Immature natural killer cell (primary cell): Measurements from ENCODE around the gene UBE2J2. TPM values are rescaled to one million over a fixed set of nuclear protein-coding genes. Genes with fewer than 3 reads are reported as not detected.
A peak's percentile ranks its signal among the peaks of the same experiment; 100 is the strongest.

Source experiments
- DNase-seq, 3 donors: peaks; one replicate each; pipeline ENCODE4 v3.0.0; 2022; ENCODE audit warnings: mixed read lengths in 1 of 3
- H3K27ac Mint-ChIP-seq, 6 donors: one replicate each; pipeline ENCODE4 v1.8.0; 2020; ENCODE audit warnings: mixed read lengths in 6 of 6, mild to moderate bottlenecking in 5 of 6, inconsistent platforms in 4 of 6, moderate library complexity in 3 of 6
- H3K27me3 Mint-ChIP-seq, 3 donors: one replicate each; pipeline ENCODE4 v1.8.0; 2020 to 2021; ENCODE audit warnings: low read depth in 3 of 3, mild to moderate bottlenecking in 3 of 3, mixed read lengths in 3 of 3, moderate library complexity in 3 of 3, inconsistent platforms in 1 of 3
- H3K36me3 Mint-ChIP-seq, 3 donors: one replicate each; pipeline ENCODE4 v1.8.0; 2020; ENCODE audit warnings: mixed read lengths in 3 of 3, inconsistent platforms in 2 of 3, mild to moderate bottlenecking in 2 of 3
- H3K4me1 Mint-ChIP-seq, 2 donors: one replicate each; pipeline ENCODE4 v1.8.0; 2020; ENCODE audit warnings: inconsistent platforms in 2 of 2, mild to moderate bottlenecking in 2 of 2, mixed read lengths in 2 of 2, moderate library complexity in 1 of 2
- H3K4me3 Mint-ChIP-seq, 5 donors: one replicate each; pipeline ENCODE4 v1.8.0; 2020; ENCODE audit warnings: mild to moderate bottlenecking in 5 of 5, mixed read lengths in 5 of 5, inconsistent platforms in 3 of 5, moderate library complexity in 3 of 5
- H3K9me3 Mint-ChIP-seq, 6 donors: one replicate each; pipeline ENCODE4 v1.8.0; 2020; ENCODE audit warnings: mild to moderate bottlenecking in 6 of 6, mixed read lengths in 6 of 6, inconsistent platforms in 4 of 6, moderate library complexity in 3 of 6
- polyA plus RNA-seq, 3 donors: library from polyadenylated mRNA; unstranded; fragments of 300-500 nt; fragmentation: Illumina TruSeq; gene quantifications; one replicate each; pipeline ENCODE4 v1.2.3, GENCODE V29; 2021

UBE2J2 gene
- polyA plus RNA-seq, 3 donors from 2014 or later, result 77.8 to 105 (median 83.9) TPM

DNA sequence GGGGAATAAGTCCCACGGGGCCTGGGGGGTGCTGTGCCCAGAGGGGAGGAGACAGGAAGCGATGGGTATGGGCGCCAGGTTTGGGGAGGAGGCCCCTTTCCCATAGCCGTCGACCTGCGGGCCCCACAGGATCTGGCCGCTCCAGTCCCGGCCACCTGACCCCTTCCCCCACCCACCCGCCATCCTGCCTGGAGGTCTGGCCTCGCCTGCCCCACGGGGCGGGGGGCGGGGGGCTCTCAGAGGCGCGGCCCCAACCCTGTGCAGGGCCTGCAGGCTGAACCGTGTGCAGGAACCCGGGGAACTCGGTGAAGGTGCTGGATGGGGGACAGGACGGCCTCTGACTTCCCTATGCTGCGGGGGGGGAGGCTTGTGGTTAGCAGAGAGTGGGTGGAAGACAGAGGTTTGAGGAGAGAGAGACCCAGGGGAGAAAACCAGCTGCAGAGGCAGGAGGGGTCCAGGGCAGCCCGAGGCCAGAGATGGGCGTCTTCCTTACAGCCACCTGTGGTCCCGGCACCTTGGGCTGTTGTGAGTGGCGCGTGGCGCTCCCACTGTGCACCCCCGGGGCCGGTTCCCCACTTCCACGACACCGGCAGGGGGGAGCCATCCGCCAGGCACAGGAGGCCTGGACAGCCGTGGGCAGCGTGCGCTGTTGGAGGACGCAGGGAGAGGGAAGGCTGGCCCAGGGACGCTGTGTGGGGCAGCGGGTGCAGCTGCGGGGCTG lies 64.8 kb downstream of the UBE2J2 start:
- peak; percentile 70 to 82 (median 71) for DNase-seq
- Mint-ChIP-seq H3K9me3 (no peaks in the 10 kb centered on the region), H3K36me3 (no peaks in the 10 kb centered on the region), H3K27ac (peak overlapping the region; percentile 93 to 97 (median 95)), H3K27me3 (peaks cover 14 to 34% (median 27%) of the 10 kb centered on the region in 3 donors), H3K4me1 (peaks cover 21 to 43% of the 10 kb centered on the region in 2 donors), H3K4me3 (peak overlapping the region; percentile 81 to 96 (median 87))

DNA sequence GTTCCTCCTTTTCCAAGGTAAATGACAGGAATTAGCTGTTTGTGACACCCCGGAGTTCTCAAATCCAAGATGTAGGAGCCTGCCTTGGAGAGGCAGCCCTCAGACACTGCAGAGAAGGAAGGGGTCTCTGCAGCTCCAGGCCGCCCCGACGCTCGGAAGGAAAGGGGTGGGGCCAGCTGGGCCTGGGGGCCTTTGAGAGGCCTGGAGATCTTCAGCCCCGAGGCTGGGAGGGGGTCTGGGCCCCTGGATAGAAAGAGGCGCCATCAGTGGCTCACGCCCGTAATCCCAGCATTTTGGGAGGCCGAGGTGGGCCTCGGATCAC lies 66.1 kb downstream of the UBE2J2 start:
- Mint-ChIP-seq H3K27ac (peak overlapping the region; percentile 93 to 97 (median 95)), H3K27me3 (peaks cover 6 to 22% (median 17%) of the 10 kb centered on the region in 3 donors), H3K9me3 (no peaks in the 10 kb centered on the region), H3K36me3 (no peaks in the 10 kb centered on the region), H3K4me3 (peak overlapping the region; percentile 13 to 90 (median 85)), H3K4me1 (peaks cover 21 to 42% of the 10 kb centered on the region in 2 donors)
- no peak for DNase-seq

GRCh38 chr1:1206966-1207531 lies 66.6 kb downstream of the UBE2J2 start:
- DNase-seq, result no peak
- Mint-ChIP-seq H3K27me3 (peaks cover 3 to 19% (median 14%) of the 10 kb centered on the region in 3 donors), H3K9me3 (no peaks in the 10 kb centered on the region), H3K4me1 (peaks cover 21 to 39% of the 10 kb centered on the region in 2 donors), H3K36me3 (no peaks in the 10 kb centered on the region), H3K27ac (peak overlapping the region in 5 of 6 donors; percentile 43 to 80 (median 76)), H3K4me3 (peak overlapping the region; percentile 65 to 84 (median 70))

- H3K36me3 Mint-ChIP-seq, result no peaks in the 10 kb centered on the region
- peak within 1 kb of the TSS; percentile 43 to 80 (median 64) for H3K27ac Mint-ChIP-seq
- DNase-seq, result peak; percentile 45 to 55 (median 47)
- H3K4me1 Mint-ChIP-seq, result peaks cover 21 to 38% of the 10 kb centered on the region in 2 donors
- peaks cover 3 to 19% (median 14%) of the 10 kb centered on the region in 3 donors for H3K27me3 Mint-ChIP-seq
- H3K9me3 Mint-ChIP-seq, result no peaks in the 10 kb centered on the region
- H3K4me3 Mint-ChIP-seq, result peak within 1 kb of the TSS; percentile 65 to 84 (median 70)
Measured at GRCh38 chr1:1206376-1206965, 67.2 kb downstream of the UBE2J2 start, which contains the start of gene TNFRSF18. Gene TNFRSF18, minus strand, starts transcription at chr1:1206592. Its CDS starts 21 bp downstream, at chr1:1206571.

- no peaks in the 10 kb centered on the region for H3K9me3 Mint-ChIP-seq
- peaks cover 3 to 19% (median 14%) of the 10 kb centered on the region in 3 donors for H3K27me3 Mint-ChIP-seq
- peak overlapping the region in 3 of 6 donors; percentile 40 to 80 (median 77) for H3K27ac Mint-ChIP-seq
- H3K36me3 Mint-ChIP-seq, result no peaks in the 10 kb centered on the region
- H3K4me1 Mint-ChIP-seq, result peaks cover 17 to 37% of the 10 kb centered on the region in 2 donors
- no peak for DNase-seq
- H3K4me3 Mint-ChIP-seq, result peak overlapping the region; percentile 65 to 84 (median 70)
Measured at GRCh38 chr1:1205769-1206375, 67.8 kb downstream of the UBE2J2 start.

DNA sequence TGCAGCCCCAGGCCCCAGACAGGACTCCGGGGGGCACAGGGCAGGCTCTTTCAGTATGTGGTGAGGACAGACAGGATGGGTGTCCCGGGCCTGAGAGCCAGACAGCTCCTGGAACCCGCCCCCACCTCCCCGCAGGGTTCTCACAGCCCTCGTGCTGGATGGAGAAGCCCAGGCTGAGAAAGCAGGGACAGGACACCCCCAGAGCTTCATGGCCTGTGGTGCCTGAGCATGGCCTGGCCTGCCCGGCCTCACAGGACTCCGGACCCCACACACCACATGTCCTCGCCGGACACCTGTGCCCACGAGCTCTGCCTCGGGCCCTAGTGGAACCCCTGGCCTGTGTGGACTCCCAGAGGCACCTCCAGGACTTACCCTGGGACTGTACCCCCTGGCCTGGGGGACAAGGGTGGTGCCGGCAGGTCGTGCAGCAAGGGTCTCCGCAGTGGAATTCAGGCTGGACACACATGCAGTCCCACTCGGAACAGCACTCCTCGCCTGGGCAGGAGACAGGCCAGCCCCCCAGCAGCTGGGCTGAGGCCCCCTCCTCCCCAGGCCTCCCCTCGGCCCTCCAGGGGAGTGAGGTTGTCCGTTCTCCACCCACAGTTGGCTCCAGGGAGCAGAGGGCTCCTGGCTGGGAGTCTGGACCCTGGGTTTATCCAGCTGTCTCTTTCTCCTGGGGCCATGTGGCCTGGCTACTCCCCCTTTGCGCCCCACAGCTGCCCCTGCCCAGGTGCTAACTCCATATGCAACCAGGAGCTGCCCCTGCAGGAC lies 68.5 kb downstream of the UBE2J2 start:
- Mint-ChIP-seq H3K27ac (peak overlapping the region in 3 of 6 donors; percentile 40 to 67 (median 53)), H3K4me3 (peak overlapping the region; percentile 59 to 69 (median 65)), H3K4me1 (peaks cover 16 to 37% of the 10 kb centered on the region in 2 donors), H3K9me3 (no peaks in the 10 kb centered on the region), H3K27me3 (peaks cover 3 to 18% (median 14%) of the 10 kb centered on the region in 3 donors), H3K36me3 (no peaks in the 10 kb centered on the region)
- DNase-seq, result no peak

- peak overlapping the region in 3 of 6 donors; percentile 10 to 67 (median 62) for H3K27ac Mint-ChIP-seq
- peaks cover 16 to 37% of the 10 kb centered on the region in 2 donors for H3K4me1 Mint-ChIP-seq
- H3K27me3 Mint-ChIP-seq, result peaks cover 3 to 14% (median 14%) of the 10 kb centered on the region in 3 donors
- H3K4me3 Mint-ChIP-seq, result peak overlapping the region in 3 of 5 donors; percentile 18 to 59 (median 33)
- no peaks in the 10 kb centered on the region for H3K9me3 Mint-ChIP-seq
- H3K36me3 Mint-ChIP-seq, result no peaks in the 10 kb centered on the region
- no peak for DNase-seq
Measured at GRCh38 chr1:1204425-1204920, 69.2 kb downstream of the UBE2J2 start.

Other genes starting within 250 kb of the UBE2J2 start
- gene RNF223, start 199.5 kb downstream of the UBE2J2 start, polyA plus RNA-seq, result not detected
- 1 to 10 TPM in 2 of 3 donors, under 1 TPM in 1; 0.99 to 7.5 (median 4.1) TPM for gene C1orf159, start 157.8 kb downstream of the UBE2J2 start, polyA plus RNA-seq
- under 1 TPM; 0.68 to 0.83 (median 0.69) TPM for gene TTLL10, start 100.0 kb downstream of the UBE2J2 start, polyA plus RNA-seq
- gene TNFRSF18, start 67.3 kb downstream of the UBE2J2 start, polyA plus RNA-seq, result 100 to 1,000 TPM in 2 of 3 donors, 10 to 100 TPM in 1; 56.4 to 136 (median 105) TPM
- 10 to 100 TPM in 2 of 3 donors, 1 to 10 TPM in 1; 7.6 to 16.3 (median 12.1) TPM for gene TNFRSF4, start 59.7 kb downstream of the UBE2J2 start, polyA plus RNA-seq
- 100 to 1,000 TPM; 157 to 240 (median 194) TPM for gene SDF4, start 41.9 kb downstream of the UBE2J2 start, polyA plus RNA-seq
- 10 to 100 TPM in 1 of 3 donors, 1 to 10 TPM in 2; 5.3 to 13.9 (median 9.9) TPM for gene B3GALT6, start 41.6 kb downstream of the UBE2J2 start, polyA plus RNA-seq
- not detected for gene C1QTNF12, start 27.1 kb downstream of the UBE2J2 start, polyA plus RNA-seq
- not detected for gene SCNN1D, start 6.6 kb upstream of the UBE2J2 start, polyA plus RNA-seq
- 1 to 10 TPM; 1.4 to 7.0 (median 4.6) TPM for gene ACAP3, start 34.1 kb upstream of the UBE2J2 start, polyA plus RNA-seq
- 10 to 100 TPM; 17.3 to 25.4 (median 18.9) TPM for gene PUSL1, start 34.7 kb upstream of the UBE2J2 start, polyA plus RNA-seq
- gene INTS11, start 50.8 kb upstream of the UBE2J2 start, polyA plus RNA-seq, result 10 to 100 TPM; 62.1 to 68.8 (median 67.5) TPM
- gene CPTP, start 50.9 kb upstream of the UBE2J2 start, polyA plus RNA-seq, result 10 to 100 TPM in 2 of 3 donors, 1 to 10 TPM in 1; 9.2 to 23.7 (median 10.5) TPM
- gene TAS1R3, start 57.4 kb upstream of the UBE2J2 start, polyA plus RNA-seq, result under 1 TPM in 1 of 3 donors, not detected in 2; 0.08 TPM
- gene DVL1, start 75.6 kb upstream of the UBE2J2 start, polyA plus RNA-seq, result 1 to 10 TPM in 2 of 3 donors, under 1 TPM in 1; 0.78 to 1.5 (median 1.4) TPM
- gene MXRA8, start 84.7 kb upstream of the UBE2J2 start, polyA plus RNA-seq, result not detected
- gene AURKAIP1, start 101.4 kb upstream of the UBE2J2 start, polyA plus RNA-seq, result 100 to 1,000 TPM; 168 to 216 (median 190) TPM
- gene CCNL2, start 125.5 kb upstream of the UBE2J2 start, polyA plus RNA-seq, result 10 to 100 TPM; 16.7 to 34.6 (median 22.0) TPM
- 100 to 1,000 TPM; 167 to 194 (median 182) TPM for gene MRPL20, start 133.4 kb upstream of the UBE2J2 start, polyA plus RNA-seq
- not detected for gene ANKRD65, start 147.4 kb upstream of the UBE2J2 start, polyA plus RNA-seq
- gene VWA1, start 161.8 kb upstream of the UBE2J2 start, polyA plus RNA-seq, result not detected
- 1 to 10 TPM; 1.5 to 4.0 (median 3.1) TPM for gene ATAD3C, start 175.8 kb upstream of the UBE2J2 start, polyA plus RNA-seq
- gene ATAD3B, start 197.9 kb upstream of the UBE2J2 start, polyA plus RNA-seq, result 1 to 10 TPM in 2 of 3 donors, under 1 TPM in 1; 0.39 to 5.0 (median 2.5) TPM
- gene ATAD3A, start 238.3 kb upstream of the UBE2J2 start, polyA plus RNA-seq, result 10 to 100 TPM in 1 of 3 donors, 1 to 10 TPM in 2; 6.4 to 14.5 (median 7.3) TPM